CD14-positive monocyte (primary cell): ENCODE measurements around the gene GLDC. TPM values are rescaled to one million over a fixed set of nuclear protein-coding genes. Genes with fewer than 3 reads are reported as not detected.

Source experiments
- DNase-seq, 3 donors: peaks; one replicate each; pipeline ENCODE4 v3.0.0-alpha.2; 2011 to 2022
- H2AFZ ChIP-seq: 2 replicates; pipeline ENCODE4 v1.6.0; 2012; ENCODE audit warnings: mild to moderate bottlenecking, low read depth, low read length, inconsistent platforms; ENCODE audit not compliant: insufficient read depth, poor library complexity, severe bottlenecking
- H3K27ac ChIP-seq, 2 donors: 1 replicate in 1 of 2; 2 replicates in 1 of 2; pipeline ENCODE4 v1.5.1; 2012 to 2013; ENCODE audit warnings: low read length in 2 of 2, control low read depth in 1 of 2, inconsistent platforms in 1 of 2, low read depth in 1 of 2, mild to moderate bottlenecking in 1 of 2
- H3K27me3 ChIP-seq, 2 donors: one replicate each; pipeline versions ENCODE4 v1.6.0 to v1.6.1; 2011 to 2013; ENCODE audit warnings: low read length in 2 of 2; ENCODE audit not compliant: control insufficient read depth in 2 of 2, insufficient read depth in 2 of 2
- H3K36me3 ChIP-seq, 2 donors: replicated peaks in 1 of 2; 1 replicate in 1 of 2; 2 replicates in 1 of 2; pipeline versions ENCODE4 v1.5.1 to v1.6.1; 2012 to 2013; ENCODE audit warnings: low read length in 2 of 2, control low read depth in 1 of 2, inconsistent platforms in 1 of 2, mild to moderate bottlenecking in 1 of 2; ENCODE audit not compliant: insufficient read depth in 2 of 2, control insufficient read depth in 1 of 2
- H3K4me1 ChIP-seq, 2 donors: 1 replicate in 1 of 2; 2 replicates in 1 of 2; pipeline versions ENCODE4 v1.5.1 to v1.6.1; 2012 to 2013; ENCODE audit warnings: low read length in 2 of 2, control low read depth in 1 of 2, inconsistent platforms in 1 of 2, mild to moderate bottlenecking in 1 of 2, moderate library complexity in 1 of 2; ENCODE audit not compliant: insufficient read depth in 2 of 2, control insufficient read depth in 1 of 2
- H3K4me2 ChIP-seq: replicated peaks from 2 replicates; pipeline ENCODE3; 2012; ENCODE audit warnings: low read length, moderate library complexity, mild to moderate bottlenecking; ENCODE audit not compliant: poor library complexity, severe bottlenecking; ENCODE audit errors: extremely low read depth
- H3K4me3 ChIP-seq, 3 experiments: fragments of 200-600 bp in 1 of 3; sonication (generic) in 1 of 3; replicated peaks in 1 of 3; 1 replicate in 2 of 3; 2 replicates in 1 of 3; pipeline ENCODE4 v1.5.1; 2011 to 2013; ENCODE audit warnings: low read length in 3 of 3, mild to moderate bottlenecking in 3 of 3, control low read depth in 2 of 3, low read depth in 2 of 3, inconsistent platforms in 1 of 3, moderate library complexity in 1 of 3
- H3K79me2 ChIP-seq: 2 replicates; pipeline ENCODE4 v1.6.0; 2012; ENCODE audit warnings: mild to moderate bottlenecking, control low read depth, inconsistent platforms, low read length, moderate library complexity; ENCODE audit not compliant: insufficient read depth
- H3K9ac ChIP-seq: 2 replicates; pipeline ENCODE4 v1.6.0; 2017; ENCODE audit warnings: low read length, mild to moderate bottlenecking; ENCODE audit not compliant: insufficient read depth, poor library complexity, severe bottlenecking
- H3K9me3 ChIP-seq, 2 donors: replicated peaks in 1 of 2; 1 replicate in 1 of 2; 2 replicates in 1 of 2; pipeline versions ENCODE4 v1.5.1 to v1.6.1; 2012 to 2013; ENCODE audit warnings: low read length in 2 of 2, control low read depth in 1 of 2; ENCODE audit not compliant: control insufficient read depth in 1 of 2, insufficient read depth in 1 of 2
- H4K20me1 ChIP-seq: 2 replicates; pipeline ENCODE4 v1.6.0; 2012; ENCODE audit warnings: mild to moderate bottlenecking, low read length, control low read depth, moderate library complexity; ENCODE audit not compliant: insufficient read depth
- H3K27ac Mint-ChIP-seq, 7 donors: one replicate each; pipeline ENCODE4 v1.8.0; 2020; ENCODE audit warnings: mild to moderate bottlenecking in 7 of 7, mixed read lengths in 7 of 7, moderate library complexity in 6 of 7, inconsistent platforms in 2 of 7
- H3K27me3 Mint-ChIP-seq, 3 donors: one replicate each; pipeline ENCODE4 v1.8.0; 2021 to 2022; ENCODE audit warnings: low read depth in 3 of 3, mild to moderate bottlenecking in 3 of 3, mixed read lengths in 3 of 3, moderate library complexity in 3 of 3, inconsistent platforms in 1 of 3
- H3K36me3 Mint-ChIP-seq, 2 donors: one replicate each; pipeline ENCODE4 v1.8.0; 2020; ENCODE audit warnings: mixed read lengths in 2 of 2, inconsistent platforms in 1 of 2, mild to moderate bottlenecking in 1 of 2
- H3K4me1 Mint-ChIP-seq: one replicate; pipeline ENCODE4 v1.8.0; 2020; ENCODE audit warnings: mild to moderate bottlenecking, mixed read lengths
- H3K4me3 Mint-ChIP-seq, 2 donors: one replicate each; pipeline ENCODE4 v1.8.0; 2020; ENCODE audit warnings: mild to moderate bottlenecking in 2 of 2, mixed read lengths in 2 of 2, moderate library complexity in 1 of 2
- H3K9me3 Mint-ChIP-seq, 7 donors: one replicate each; pipeline ENCODE4 v1.8.0; 2020 to 2022; ENCODE audit warnings: mixed read lengths in 7 of 7, mild to moderate bottlenecking in 6 of 7, moderate library complexity in 6 of 7, inconsistent platforms in 2 of 7
- WGBS: methylation state at CpG from one replicate; pipeline ENCODE4 v1.1.5; 2013; ENCODE audit warnings: missing lambda C conversion rate; ENCODE audit not compliant: insufficient coverage; 5-methylcytosine and 5-hydroxymethylcytosine counted together
- intact Hi-C, 2 donors: fragments of 100-400 bp; cut with micrococcal nuclease; formaldehyde crosslinking; loops; one replicate each; pipeline versions ENCODE4 v1.15.0 to v1.15.1; 2023
- polyA minus RNA-seq: library from RNA; depleted of rRNA, polyadenylated mRNA; stranded (reverse); fragments of >200 nt; gene quantifications from 2 replicates; pipeline ENCODE4 v1.2.3, GENCODE V29; 2012
- polyA plus RNA-seq, 3 donors: library from polyadenylated mRNA; depleted of rRNA in 1 of 3; unstranded in 2 of 3; stranded (reverse) in 1 of 3; fragments of 300-500 nt in 2 of 3; fragments of >200 nt in 1 of 3; fragmentation: Illumina TruSeq in 2 of 3; gene quantifications; 1 replicate in 2 of 3; 2 replicates in 1 of 3; pipeline ENCODE4 v1.2.3, GENCODE V29; 2012 to 2021
- total RNA-seq, 12 experiments: library from RNA in 1 of 12; stranded (reverse) in 1 of 12; fragments of 120-200 nt in 1 of 12; gene quantifications; one replicate each; pipeline ENCODE4 v1.2.4 and lab custom pipeline; 2013 to 2026; ENCODE audit warnings: mixed read lengths in 6 of 12, inconsistent platforms in 1 of 12
- TF ChIP-seq, protein P1 (sequence below): fragments of 200-600 bp; IDR thresholded peaks from one replicate; pipeline ENCODE4 v1.8.0; 2022; ENCODE audit warnings: antibody characterized with exemption, mild to moderate bottlenecking

GLDC gene
- total RNA-seq (2013) = 0.04 TPM
- not detected for polyA plus RNA-seq
- polyA minus RNA-seq = not detected in 2 replicates
- 0.07 to 4.2 (median 0.62) reads per million in 11 experiments for total RNA-seq (lab: John Stamatoyannopoulos, UW)

DNA sequence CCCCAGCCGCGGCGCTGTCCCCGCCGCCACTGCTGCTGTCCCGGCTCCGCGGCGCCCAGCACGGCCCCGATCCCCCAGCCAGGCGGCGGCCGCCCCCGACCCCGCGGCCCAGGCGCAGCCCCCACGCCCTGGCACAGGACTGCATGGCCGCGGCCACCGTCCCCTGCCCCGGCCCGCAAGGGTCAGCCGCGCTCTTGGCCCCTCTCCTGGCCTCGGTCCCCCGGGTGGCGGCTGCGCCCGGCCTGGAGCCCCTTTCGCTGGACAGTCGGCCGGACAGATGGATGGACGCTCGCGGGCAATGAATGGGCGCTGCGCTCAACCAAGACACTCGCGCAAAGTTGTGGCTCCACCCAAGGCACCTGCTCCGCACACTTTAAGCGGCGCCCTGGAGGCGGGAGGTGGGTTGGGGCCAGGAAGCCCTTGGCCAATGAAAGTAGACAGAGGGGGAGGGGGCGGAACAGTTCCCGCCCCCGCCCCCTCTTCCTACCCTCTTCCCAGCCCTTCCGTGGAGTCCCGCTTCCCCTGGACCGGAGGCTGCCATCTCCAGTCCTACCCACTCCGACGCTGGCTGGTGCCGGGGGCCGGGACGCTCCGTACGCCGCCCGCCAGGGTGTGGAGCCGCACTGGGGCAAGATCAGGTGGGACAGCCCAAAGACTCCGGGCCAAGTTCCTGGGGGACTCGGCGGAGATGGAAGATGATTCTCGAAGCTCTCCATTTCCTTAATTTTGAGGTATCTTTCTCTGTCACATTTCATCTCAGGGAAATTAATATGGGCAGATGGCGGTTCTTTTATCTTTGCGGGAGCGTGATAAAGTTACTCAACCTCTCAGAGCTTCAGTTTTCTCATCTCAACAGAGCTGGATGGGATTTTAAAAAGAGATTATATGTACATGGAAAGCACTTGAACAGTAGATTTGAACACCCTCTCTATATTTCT is at the start of gene GLDC:
GLDC (minus strand) TSS at position 375 of the 938 bp plus-strand sequence; CDS start at position 145, 230 bp downstream.
- H4K20me1 ChIP-seq = no peaks in the 10 kb centered on the region
- H3K9me3 ChIP-seq = peaks cover 0 to 4% of the 10 kb centered on the region in 2 donors
- WGBS = 1% methylated on average over 56 of the region's 68 CpGs
- peaks cover 20% of the 10 kb centered on the region for H3K4me1 Mint-ChIP-seq
- DNase-seq = no peak
- H3K4me3 Mint-ChIP-seq = peak within 1 kb of the TSS; percentile 57 to 87
- H3K36me3 Mint-ChIP-seq = peaks cover 0 to 2% of the 10 kb centered on the region in 2 donors
- peaks cover 59 to 90% (median 76%) of the 10 kb centered on the region in 3 donors for H3K27me3 Mint-ChIP-seq
- H3K27ac Mint-ChIP-seq = no peak within 1 kb of the TSS
- H3K27me3 ChIP-seq = peaks cover 44 to 67% of the 10 kb centered on the region in 2 donors
- peaks cover 0 to 22% (median 10%) of the 10 kb centered on the region in 7 donors for H3K9me3 Mint-ChIP-seq
- intact Hi-C loops = no loop called here
- no peak within 1 kb of the TSS for H3K9ac ChIP-seq
- H3K27ac ChIP-seq = no peak within 1 kb of the TSS
- peak within 1 kb of the TSS in 1 of 3 experiments; percentile 36 for H3K4me3 ChIP-seq
- H3K4me1 ChIP-seq = peaks cover 10 to 13% of the 10 kb centered on the region in 2 donors
- H3K79me2 ChIP-seq = no peaks in the 10 kb centered on the region
- TF ChIP-seq, protein P1, sequence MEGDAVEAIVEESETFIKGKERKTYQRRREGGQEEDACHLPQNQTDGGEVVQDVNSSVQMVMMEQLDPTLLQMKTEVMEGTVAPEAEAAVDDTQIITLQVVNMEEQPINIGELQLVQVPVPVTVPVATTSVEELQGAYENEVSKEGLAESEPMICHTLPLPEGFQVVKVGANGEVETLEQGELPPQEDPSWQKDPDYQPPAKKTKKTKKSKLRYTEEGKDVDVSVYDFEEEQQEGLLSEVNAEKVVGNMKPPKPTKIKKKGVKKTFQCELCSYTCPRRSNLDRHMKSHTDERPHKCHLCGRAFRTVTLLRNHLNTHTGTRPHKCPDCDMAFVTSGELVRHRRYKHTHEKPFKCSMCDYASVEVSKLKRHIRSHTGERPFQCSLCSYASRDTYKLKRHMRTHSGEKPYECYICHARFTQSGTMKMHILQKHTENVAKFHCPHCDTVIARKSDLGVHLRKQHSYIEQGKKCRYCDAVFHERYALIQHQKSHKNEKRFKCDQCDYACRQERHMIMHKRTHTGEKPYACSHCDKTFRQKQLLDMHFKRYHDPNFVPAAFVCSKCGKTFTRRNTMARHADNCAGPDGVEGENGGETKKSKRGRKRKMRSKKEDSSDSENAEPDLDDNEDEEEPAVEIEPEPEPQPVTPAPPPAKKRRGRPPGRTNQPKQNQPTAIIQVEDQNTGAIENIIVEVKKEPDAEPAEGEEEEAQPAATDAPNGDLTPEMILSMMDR = no peak
- no peaks in the 10 kb centered on the region for H3K36me3 ChIP-seq
- peak within 1 kb of the TSS; percentile 59 for H2AFZ ChIP-seq
- peak within 1 kb of the TSS; percentile 44 for H3K4me2 ChIP-seq

DNA sequence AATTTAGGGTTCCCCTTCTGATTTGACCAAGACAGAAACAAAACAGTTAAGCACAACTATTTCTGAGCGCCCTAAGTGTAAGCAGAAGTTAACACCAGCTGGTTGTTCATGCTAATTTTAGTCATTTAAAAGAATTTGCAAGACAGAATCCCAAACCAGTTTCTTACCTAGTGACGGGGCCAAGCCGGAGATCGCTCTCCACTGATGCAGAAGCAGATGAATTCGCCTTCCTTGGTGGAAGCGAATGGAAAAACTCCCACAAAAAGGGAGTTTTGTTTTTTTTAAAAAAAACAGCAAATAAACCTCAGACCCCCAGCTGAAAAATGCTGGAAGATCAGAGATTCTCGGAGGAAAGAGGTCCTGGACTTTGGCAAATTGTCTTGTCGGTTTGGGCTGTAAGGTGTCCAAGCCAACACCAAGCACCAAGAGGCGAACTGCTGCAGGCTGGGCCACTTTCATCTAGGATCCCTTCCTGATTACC is 47.4 kb upstream of the GLDC start:
- DNase-seq = no peak
- Mint-ChIP-seq H3K4me1 (peaks cover 13% of the 10 kb centered on the region), H3K9me3 (no peaks in the 10 kb centered on the region), H3K27me3 (no peaks in the 10 kb centered on the region), H3K36me3 (peaks cover 0 to 5% of the 10 kb centered on the region in 2 donors), H3K4me3 (no peak overlapping the region), H3K27ac (peak overlapping the region in 2 of 7 donors; percentile 48 to 79)
- peaks cover 6 to 13% of the 10 kb centered on the region in 2 donors for H3K4me1 ChIP-seq
- 70% methylated on average over 4 of the region's 9 CpGs for WGBS
- H3K9ac ChIP-seq = no peak overlapping the region
- H3K9me3 ChIP-seq = no peaks in the 10 kb centered on the region
- H3K36me3 ChIP-seq = no peaks in the 10 kb centered on the region
- H3K4me2 ChIP-seq = no peak overlapping the region
- no peak overlapping the region for H3K27ac ChIP-seq
- intact Hi-C loops = no loop called here
- H4K20me1 ChIP-seq = no peaks in the 10 kb centered on the region
- H3K27me3 ChIP-seq = no peaks in the 10 kb centered on the region
- H3K79me2 ChIP-seq = no peaks in the 10 kb centered on the region
- H3K4me3 ChIP-seq = no peak overlapping the region
- TF ChIP-seq, protein P1 = no peak
- no peak overlapping the region for H2AFZ ChIP-seq
